PC-9 (cell line): ENCODE data around the gene MRPL53. TPM values are rescaled to one million over a fixed set of nuclear protein-coding genes. Genes with fewer than 3 reads are reported as not detected.
"Not testable (repeated sequence)": the region's sequence is repeated elsewhere in the genome, so short reads cannot be mapped to it uniquely, and the experiment has no call there.

Source experiments
- BruUV-seq: library from RNA; stranded (reverse); fragments of 400-500 nt; replicated peaks from 2 replicates; lab custom pipeline; 2021; lab: Mats Ljungman, UMichigan
- CTCF ChIA-PET: fragments of 300-600 bp; sonication (Branson Sonifier 250); formaldehyde crosslinking; loops from one replicate; lab custom pipeline; 2022; ENCODE audit warnings: antibody characterized with exemption; lab: Charles Lee
- POLR2A ChIA-PET: fragments of 300-600 bp; sonication (Branson Sonifier 250); formaldehyde crosslinking; loops from one replicate; lab custom pipeline; 2022; ENCODE audit warnings: antibody characterized with exemption; ENCODE audit not compliant: unreplicated experiment; lab: Charles Lee
- DNase-seq, 2 experiments: peaks; one replicate each; pipeline versions ENCODE4 v3.0.0 to v3.0.0-alpha.2; 2015 to 2022; ENCODE audit warnings: mixed read lengths in 1 of 2
- H2AFZ ChIP-seq: fragments of 200-600 bp; sonication (generic); 2 replicates; pipeline ENCODE4 v1.8.1; 2017; ENCODE audit warnings: antibody characterized with exemption
- H3F3A ChIP-seq: fragments of 200-600 bp; sonication (generic); 2 replicates; pipeline ENCODE4 v1.8.1; 2017; ENCODE audit warnings: antibody characterized with exemption, mild to moderate bottlenecking, low read depth; ENCODE audit not compliant: insufficient read depth
- H3K27ac ChIP-seq: fragments of 200-600 bp; sonication (generic); 2 replicates; pipeline ENCODE4 v1.6.1; 2016; ENCODE audit warnings: mixed run types
- H3K27me3 ChIP-seq: fragments of 200-600 bp; sonication (generic); 2 replicates; pipeline ENCODE4 v1.6.1; 2016; ENCODE audit warnings: low read depth, mixed run types; ENCODE audit not compliant: insufficient read depth
- H3K36me3 ChIP-seq: fragments of 200-600 bp; sonication (generic); 2 replicates; pipeline ENCODE4 v1.6.1; 2016; ENCODE audit warnings: low read depth, mixed run types
- H3K4me1 ChIP-seq: fragments of 200-600 bp; sonication (generic); replicated peaks from 2 replicates; pipeline ENCODE4 v1.6.1; 2016; ENCODE audit warnings: mixed run types; ENCODE audit not compliant: insufficient read depth
- H3K4me2 ChIP-seq: fragments of 200-600 bp; sonication (generic); 2 replicates; pipeline ENCODE4 v1.6.1; 2017; ENCODE audit warnings: mixed run types
- H3K4me3 ChIP-seq: fragments of 200-600 bp; sonication (generic); 2 replicates; pipeline ENCODE4 v1.6.1; 2016; ENCODE audit warnings: mixed run types
- H3K79me2 ChIP-seq: fragments of 200-600 bp; sonication (generic); 2 replicates; pipeline ENCODE4 v1.6.1; 2017; ENCODE audit warnings: low read depth, mixed run types
- H3K9me2 ChIP-seq: fragments of 200-600 bp; sonication (generic); 2 replicates; pipeline ENCODE4 v1.8.1; 2017; ENCODE audit warnings: mild to moderate bottlenecking; ENCODE audit not compliant: insufficient read depth
- H3K9me3 ChIP-seq: fragments of 200-600 bp; sonication (generic); 2 replicates; pipeline ENCODE4 v1.8.1; 2016; ENCODE audit warnings: low read depth; ENCODE audit not compliant: insufficient read depth
- H4K20me1 ChIP-seq: fragments of 200-600 bp; sonication (generic); 2 replicates; pipeline ENCODE4 v1.8.1; 2017; ENCODE audit not compliant: insufficient read depth
- CTCF ChIP-seq: fragments of 200-600 bp; sonication (generic); conservative IDR thresholded peaks from 2 replicates; pipeline ENCODE4 v1.6.1; 2017; ENCODE audit warnings: mixed run types, antibody characterized with exemption, mild to moderate bottlenecking, moderate library complexity
- EZH2 ChIP-seq: fragments of 200-600 bp; sonication (generic); IDR thresholded peaks from 2 replicates; pipeline ENCODE4 v1.8.0; 2017; ENCODE audit warnings: antibody characterized with exemption, low read depth
- intact Hi-C: fragments of 100-400 bp; cut with micrococcal nuclease; formaldehyde crosslinking; loops from one replicate; pipeline ENCODE4 v1.10.0; 2022; ENCODE audit not compliant: unreplicated experiment
- total RNA-seq: library from RNA; stranded (reverse); gene quantifications from 2 replicates; pipeline ENCODE4 v1.2.3, GENCODE V29; 2021

Gene MRPL53
- total RNA-seq, 1 experiment from 2014 or later: 51.1 TPM

GRCh38 chr2:74486141-74486540 lies 13.7 kb upstream of the MRPL53 start:
- intact Hi-C loops: loop anchor here (10.0 kb wide), 1 partner anchor 169 kb away; the partner anchor contains the start of gene SEMA4F
- H3K36me3 ChIP-seq: no peaks in the 10 kb centered on the region
- DNase-seq: peak in 1 of 2 experiments; percentile 20

GRCh38 chr2:74483675-74484164 lies 11.2 kb upstream of the MRPL53 start:
- H3K27me3 ChIP-seq, H3K9me3 ChIP-seq, BruUV-seq, H3K9me2 ChIP-seq, POLR2A ChIA-PET, H3K27ac ChIP-seq, H4K20me1 ChIP-seq: not testable (repeated sequence)
- Histone ChIP-seq H3K4me3 (peak overlapping the region; percentile 92), H3F3A (peaks cover 22% of the 10 kb centered on the region), H3K4me2 (peak overlapping the region; percentile 89), H2AFZ (peak overlapping the region; percentile 94), H3K4me1 (peaks cover 25% of the 10 kb centered on the region), H3K79me2 (peaks cover 37% of the 10 kb centered on the region), H3K36me3 (peaks cover 12% of the 10 kb centered on the region)
- peak in 1 of 2 experiments; percentile 19 for DNase-seq
- intact Hi-C loops: loop anchor here (1.0 to 10.0 kb wide), 6 partner anchors 24 to 171 kb away; partner anchors contain the start of genes AUP1, HTRA2, INO80B and PCGF1
- CTCF ChIA-PET: interaction anchor here (0.5 to 2.0 kb wide), 3 partner anchors 14 to 104 kb away, joined by 3 to 7 read pairs (median 4); partner anchors contain the start of genes AUP1 and HTRA2

More at GRCh38 chr2:74486141-74486540, 13.7 kb upstream of the MRPL53 start:
- no TSS peak for BruUV-seq
- Histone ChIP-seq H4K20me1 (no peaks in the 10 kb centered on the region), H3K4me2 (no peak overlapping the region), H3K79me2 (peaks cover 27% of the 10 kb centered on the region), H3K27me3 (no peaks in the 10 kb centered on the region), H3F3A (peaks cover 15% of the 10 kb centered on the region), H3K4me1 (peaks cover 19% of the 10 kb centered on the region), H3K4me3 (no peak overlapping the region), H2AFZ (no peak overlapping the region), H3K27ac (no peak overlapping the region), H3K9me3 (no peaks in the 10 kb centered on the region), H3K9me2 (no peaks in the 10 kb centered on the region)
- POLR2A ChIA-PET: no interaction called here
- TF ChIP-seq CTCF: no peak
- TF ChIP-seq EZH2: no peak
- CTCF ChIA-PET: interaction anchor here (0.7 kb wide), 1 partner anchor 25 kb away, joined by 4 read pairs; no protein-coding TSS in a partner anchor

DNA sequence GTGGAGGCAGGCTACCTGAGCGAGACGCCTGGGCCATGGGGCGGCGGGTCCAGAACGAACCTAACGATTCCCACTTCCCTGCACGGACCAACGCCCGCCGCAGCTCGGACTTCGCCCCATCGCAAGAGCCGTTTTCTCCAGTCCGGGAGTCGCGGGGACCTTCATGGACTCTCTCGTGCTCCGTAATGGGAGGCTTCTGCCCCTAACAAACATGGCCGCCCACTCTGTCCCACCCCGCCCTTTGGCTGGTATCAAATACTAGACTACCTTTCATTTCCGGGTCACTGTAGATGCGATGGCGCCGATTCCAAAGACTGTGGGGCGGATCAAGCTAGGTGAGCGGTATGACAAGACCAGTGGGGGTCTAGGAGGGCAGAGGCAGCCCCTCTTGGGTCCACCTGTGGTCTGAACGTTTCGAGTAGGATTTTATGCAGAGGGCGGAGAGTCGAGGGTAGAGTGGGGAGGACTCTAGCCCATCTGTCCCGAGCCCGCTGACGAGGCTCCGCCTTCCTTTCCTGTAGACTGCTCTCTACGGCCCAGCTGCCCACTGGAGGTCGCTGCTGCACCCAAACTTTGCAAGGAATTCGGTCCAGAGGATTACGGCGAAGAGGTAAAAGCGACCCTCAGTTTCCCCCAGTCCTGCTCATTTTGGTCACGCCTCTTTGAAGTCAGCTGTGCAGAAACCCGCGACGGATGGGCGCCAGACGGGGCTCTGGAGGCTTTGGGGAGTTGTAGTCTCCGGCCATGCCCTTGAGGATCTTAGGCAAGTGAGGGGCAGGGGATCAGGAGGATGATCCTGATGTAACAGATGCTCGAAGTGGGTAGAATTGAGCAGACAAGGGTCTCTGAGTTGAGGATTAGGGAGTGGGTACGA lies 10.6 kb upstream of the MRPL53 start, which contains the start of the genes CCDC142 and TTC31:
Gene CCDC142 (minus strand): TSS at position 198 of the 874 bp plus-strand sequence. CDS start 161 bp downstream, at position 37.
Gene TTC31 (plus strand): TSS at position 281 of the 874 bp plus-strand sequence. CDS start 15 bp downstream, at position 296.
- H3K27ac ChIP-seq: peak within 1 kb of the TSS; percentile 53
- peak within 1 kb of the TSS; percentile 94 for H2AFZ ChIP-seq
- BruUV-seq: TSS peak; percentile 69
- no peaks in the 10 kb centered on the region for H3K27me3 ChIP-seq
- H3K36me3 ChIP-seq: peaks cover 12% of the 10 kb centered on the region
- H3K4me1 ChIP-seq: peaks cover 19% of the 10 kb centered on the region
- H3F3A ChIP-seq: peaks cover 18% of the 10 kb centered on the region
- peaks cover 37% of the 10 kb centered on the region for H3K79me2 ChIP-seq
- H3K9me3 ChIP-seq: no peaks in the 10 kb centered on the region
- H3K4me2 ChIP-seq: peak within 1 kb of the TSS; percentile 89
- intact Hi-C loops: loop anchor here (1.0 to 10.0 kb wide), 6 partner anchors 24 to 172 kb away; partner anchors contain the start of genes AUP1, HTRA2, INO80B and PCGF1
- H3K4me3 ChIP-seq: peak within 1 kb of the TSS; percentile 92
- ChIA-PET POLR2A (interaction anchor here (0.6 to 0.8 kb wide), 4 partner anchors 24 to 1098 kb away, joined by 3 to 19 read pairs (median 6); partner anchors contain the start of gene ALMS1), CTCF (interaction anchor here (2.0 kb wide), 1 partner anchor 105 kb away, joined by 7 read pairs; no protein-coding TSS in a partner anchor)
- TF ChIP-seq CTCF (peak; percentile 91), EZH2 (no peak)
- peak; percentile 89 to 90 for DNase-seq
- no peaks in the 10 kb centered on the region for H4K20me1 ChIP-seq
- no peaks in the 10 kb centered on the region for H3K9me2 ChIP-seq
